Parathyroid adenoma (tissue), 2 donors: ENCODE data around the gene HRH2.

Experiments
- H2AFZ ChIP-seq: fragments of 300-600 bp; sonication (generic); one replicate; pipeline ENCODE4 v1.7.0; 2017; ENCODE audit warnings: antibody characterized with exemption, mild to moderate bottlenecking
- H3K27ac ChIP-seq: fragments of 300-600 bp; sonication (generic); one replicate; pipeline ENCODE4 v1.7.0; 2017
- H3K27me3 ChIP-seq: fragments of 300-600 bp; sonication (generic); one replicate; pipeline ENCODE4 v1.7.0; 2017; ENCODE audit warnings: low read length; ENCODE audit not compliant: control insufficient read depth, insufficient read depth
- H3K36me3 ChIP-seq: fragments of 300-600 bp; sonication (generic); one replicate; pipeline ENCODE4 v1.7.0; 2017; ENCODE audit warnings: low read length; ENCODE audit not compliant: control insufficient read depth, insufficient read depth
- H3K4me1 ChIP-seq: fragments of 300-600 bp; sonication (generic); one replicate; pipeline ENCODE4 v1.7.0; 2017; ENCODE audit warnings: control low read depth
- H3K4me2 ChIP-seq: fragments of 300-600 bp; sonication (generic); one replicate; pipeline ENCODE4 v1.7.0; 2017; ENCODE audit warnings: low read length
- H3K4me3 ChIP-seq: fragments of 300-600 bp; sonication (generic); one replicate; pipeline ENCODE4 v1.7.0; 2017; ENCODE audit warnings: low read depth, low read length
- H3K79me2 ChIP-seq: fragments of 300-600 bp; sonication (generic); one replicate; pipeline ENCODE4 v1.7.0; 2017; ENCODE audit warnings: control low read depth
- H3K9ac ChIP-seq: fragments of 300-600 bp; sonication (generic); one replicate; pipeline ENCODE4 v1.7.0; 2017; ENCODE audit warnings: mild to moderate bottlenecking
- H3K9me3 ChIP-seq: fragments of 300-600 bp; sonication (generic); one replicate; pipeline ENCODE4 v1.7.0; 2017; ENCODE audit warnings: low read length; ENCODE audit not compliant: control insufficient read depth
- CTCF ChIP-seq: fragments of 300-600 bp; sonication (generic); IDR thresholded peaks from one replicate; pipeline ENCODE4 v1.7.0; 2017; ENCODE audit warnings: antibody characterized with exemption, mild to moderate bottlenecking
- donor health status: primary hyperparathyroidism.

Gene HRH2

GRCh38 chr5:175679411-175679810 lies 21.5 kb downstream of the HRH2 start:
- Histone ChIP-seq H3K27me3 (no peaks in the 10 kb centered on the region), H3K4me2 (no peak overlapping the region), H2AFZ (no peak overlapping the region), H3K4me3 (no peak overlapping the region), H3K4me1 (peaks cover 19% of the 10 kb centered on the region), H3K36me3 (no peaks in the 10 kb centered on the region), H3K27ac (no peak overlapping the region), H3K79me2 (no peaks in the 10 kb centered on the region), H3K9me3 (no peaks in the 10 kb centered on the region), H3K9ac (no peak overlapping the region)
- no peak for TF ChIP-seq CTCF

- no peaks in the 10 kb centered on the region for H3K27me3 ChIP-seq
These were observed 22.1 kb downstream of the HRH2 start for GRCh38 chr5:175680020-175680419.

GRCh38 chr5:175680463-175680862 lies 22.6 kb downstream of the HRH2 start:
- Histone ChIP-seq H2AFZ (no peak overlapping the region), H3K36me3 (no peaks in the 10 kb centered on the region), H3K9me3 (no peaks in the 10 kb centered on the region), H3K27ac (no peak overlapping the region), H3K9ac (no peak overlapping the region), H3K27me3 (no peaks in the 10 kb centered on the region), H3K4me1 (peaks cover 19% of the 10 kb centered on the region), H3K4me2 (peak overlapping the region; percentile 33), H3K4me3 (no peak overlapping the region), H3K79me2 (no peaks in the 10 kb centered on the region)
- TF ChIP-seq CTCF: no peak

More at GRCh38 chr5:175680020-175680419, 22.1 kb downstream of the HRH2 start:
- Histone ChIP-seq H3K36me3 (no peaks in the 10 kb centered on the region), H3K9me3 (no peaks in the 10 kb centered on the region), H3K4me2 (no peak overlapping the region), H3K4me3 (no peak overlapping the region), H2AFZ (no peak overlapping the region), H3K79me2 (no peaks in the 10 kb centered on the region), H3K9ac (no peak overlapping the region), H3K4me1 (peaks cover 19% of the 10 kb centered on the region), H3K27ac (no peak overlapping the region)
- TF ChIP-seq CTCF: no peak

- Histone ChIP-seq H3K36me3 (no peaks in the 10 kb centered on the region), H3K4me1 (peaks cover 19% of the 10 kb centered on the region), H3K27me3 (no peaks in the 10 kb centered on the region), H3K27ac (peak overlapping the region; percentile 67), H3K4me2 (peak overlapping the region; percentile 34), H3K79me2 (no peaks in the 10 kb centered on the region), H2AFZ (peak overlapping the region; percentile 28), H3K9ac (no peak overlapping the region), H3K9me3 (no peaks in the 10 kb centered on the region), H3K4me3 (no peak overlapping the region)
- no peak for TF ChIP-seq CTCF
These were observed 23.4 kb downstream of the HRH2 start for GRCh38 chr5:175681045-175681967.
